Loucy (cell line): ENCODE measurements around the gene RHD.

ENCODE experiments used
- H2AFZ ChIP-seq: fragments of 200-600 bp; sonication (generic); 2 replicates; pipeline ENCODE4 v1.6.0; 2016; ENCODE audit warnings: antibody characterized with exemption, mild to moderate bottlenecking, low read length, moderate library complexity
- H3F3A ChIP-seq: fragments of 200-600 bp; 2 replicates; pipeline ENCODE4 v1.6.0; 2016; ENCODE audit warnings: antibody characterized with exemption, low read depth, mild to moderate bottlenecking
- H3K27me3 ChIP-seq: fragments of 200-600 bp; sonication (generic); 2 replicates; pipeline ENCODE4 v1.6.1; 2014; ENCODE audit warnings: low read length, mild to moderate bottlenecking; ENCODE audit not compliant: insufficient read depth, poor library complexity, severe bottlenecking
- H3K36me3 ChIP-seq: fragments of 200-600 bp; sonication (generic); 2 replicates; pipeline ENCODE4 v1.6.1; 2016; ENCODE audit warnings: low read length; ENCODE audit not compliant: insufficient read depth
- H3K4me1 ChIP-seq: fragments of 200-600 bp; sonication (generic); 2 replicates; pipeline ENCODE4 v1.5.1; 2014; ENCODE audit warnings: low read length, mild to moderate bottlenecking; ENCODE audit not compliant: insufficient read depth, poor library complexity, severe bottlenecking
- H3K4me2 ChIP-seq: fragments of 200-600 bp; sonication (generic); 2 replicates; pipeline ENCODE4 v1.6.0; 2014; ENCODE audit warnings: antibody characterized with exemption, low read length, low read depth, mild to moderate bottlenecking; ENCODE audit not compliant: poor library complexity, severe bottlenecking
- H3K4me3 ChIP-seq: fragments of 200-600 bp; sonication (generic); 2 replicates; pipeline ENCODE4 v1.5.1; 2014; ENCODE audit warnings: low read length, mild to moderate bottlenecking, mixed read lengths; ENCODE audit not compliant: poor library complexity, severe bottlenecking
- H3K79me2 ChIP-seq: fragments of 200-600 bp; sonication (generic); 2 replicates; pipeline ENCODE4 v1.6.1; 2014; ENCODE audit warnings: low read length; ENCODE audit not compliant: insufficient read depth
- H3K9ac ChIP-seq: fragments of 200-600 bp; sonication (generic); 2 replicates; pipeline ENCODE4 v1.6.0; 2014; ENCODE audit warnings: mild to moderate bottlenecking, low read depth, low read length, moderate library complexity; ENCODE audit not compliant: poor library complexity, severe bottlenecking
- H3K9me2 ChIP-seq: fragments of 200-600 bp; sonication (generic); replicated peaks from 2 replicates; pipeline ENCODE4 v1.6.1; 2016; ENCODE audit warnings: low read depth, low read length, mixed read lengths
- H3K9me3 ChIP-seq: fragments of 200-600 bp; sonication (generic); 2 replicates; pipeline ENCODE4 v1.6.1; 2014; ENCODE audit warnings: mild to moderate bottlenecking, antibody characterized with exemption, low read length, low read depth; ENCODE audit not compliant: insufficient read depth
- H4K20me1 ChIP-seq: fragments of 200-600 bp; sonication (generic); 2 replicates; pipeline ENCODE4 v1.6.0; 2014; ENCODE audit warnings: antibody characterized with exemption, low read length, mild to moderate bottlenecking; ENCODE audit not compliant: insufficient read depth, poor library complexity, severe bottlenecking
- CTCF ChIP-seq: fragments of 200-600 bp; sonication (generic); conservative IDR thresholded peaks from 2 replicates; pipeline ENCODE4 v1.5.1; 2014; ENCODE audit warnings: mild to moderate bottlenecking, antibody characterized with exemption, low read length
- EZH2phosphoT487 ChIP-seq: fragments of 200-600 bp; IDR thresholded peaks from 2 replicates; pipeline ENCODE4 v1.6.1; 2018; ENCODE audit warnings: antibody characterized with exemption, mild to moderate bottlenecking, moderate library complexity, borderline replicate concordance

Gene RHD

GRCh38 chr1:25343872-25344271 lies 71.6 kb downstream of the RHD start:
- peaks cover 62% of the 10 kb centered on the region for H3K79me2 ChIP-seq

GRCh38 chr1:25347556-25347955 lies 75.2 kb downstream of the RHD start:
- H3K79me2 ChIP-seq = peaks cover 43% of the 10 kb centered on the region
- no peak overlapping the region for H2AFZ ChIP-seq
- no peak overlapping the region for H3K4me2 ChIP-seq
- H3F3A ChIP-seq = no peaks in the 10 kb centered on the region
- H3K9me2 ChIP-seq = no peaks in the 10 kb centered on the region
- no peaks in the 10 kb centered on the region for H3K27me3 ChIP-seq
- H3K4me3 ChIP-seq = no peak overlapping the region
- TF ChIP-seq CTCF = no peak
- no peak for TF ChIP-seq EZH2phosphoT487
- H3K36me3 ChIP-seq = peaks cover 36% of the 10 kb centered on the region; the same call in 1 of the 2 replicates
- H3K4me1 ChIP-seq = peaks cover 6% of the 10 kb centered on the region
- peaks cover 13% of the 10 kb centered on the region for H4K20me1 ChIP-seq
- no peak overlapping the region for H3K9ac ChIP-seq
- no peaks in the 10 kb centered on the region for H3K9me3 ChIP-seq

More at GRCh38 chr1:25343872-25344271, 71.6 kb downstream of the RHD start:
- H3K36me3 ChIP-seq = peaks cover 20% of the 10 kb centered on the region; the same call in 1 of the 2 replicates
- H3K9me2 ChIP-seq = no peaks in the 10 kb centered on the region
- TF ChIP-seq EZH2phosphoT487 = no peak
- TF ChIP-seq CTCF = no peak
- H3K9ac ChIP-seq = no peak overlapping the region
- peaks cover 38% of the 10 kb centered on the region for H3K4me1 ChIP-seq
- peak overlapping the region; percentile 37 for H3K4me2 ChIP-seq
- H3F3A ChIP-seq = no peaks in the 10 kb centered on the region
- H3K4me3 ChIP-seq = no peak overlapping the region
- no peaks in the 10 kb centered on the region for H3K9me3 ChIP-seq
- no peaks in the 10 kb centered on the region for H3K27me3 ChIP-seq
- H4K20me1 ChIP-seq = peaks cover 46% of the 10 kb centered on the region
- no peak overlapping the region for H2AFZ ChIP-seq

- Histone ChIP-seq H3K9me2 (no peaks in the 10 kb centered on the region), H3K4me3 (no peak overlapping the region), H4K20me1 (peaks cover 5% of the 10 kb centered on the region), H3K4me1 (no peaks in the 10 kb centered on the region), H2AFZ (no peak overlapping the region), H3K36me3 (peaks cover 40% of the 10 kb centered on the region), H3K9me3 (no peaks in the 10 kb centered on the region), H3F3A (no peaks in the 10 kb centered on the region), H3K27me3 (no peaks in the 10 kb centered on the region), H3K9ac (no peak overlapping the region), H3K4me2 (no peak overlapping the region), H3K79me2 (peaks cover 23% of the 10 kb centered on the region; the same call in 1 of the 2 replicates)
- no peak for TF ChIP-seq EZH2phosphoT487
- no peak for TF ChIP-seq CTCF
These were observed 77.3 kb downstream of the RHD start for GRCh38 chr1:25349606-25350005.
